HUDEP-2 (cell line): ENCODE measurements around the gene DENND1A.

ENCODE experiments used
- DNase-seq, 76 experiments: peaks; one replicate each; lab custom pipeline; 2025; ENCODE audit not compliant: unreplicated experiment in 76 of 76; lab: John Stamatoyannopoulos, UW

DENND1A gene

GRCh38 chr9:123368536-123369153, 561.3 kb downstream of the DENND1A start:
- no peak for DNase-seq

- DNase-seq: no peak
Observed at GRCh38 chr9:123368023-123368422, 561.9 kb downstream of the DENND1A start.

- no peak for DNase-seq
Observed at GRCh38 chr9:123365881-123366528, 563.9 kb downstream of the DENND1A start.

- DNase-seq: peak in 16 of 76 experiments; percentile 4 to 36 (median 14)
Observed at GRCh38 chr9:123365287-123365880, 564.5 kb downstream of the DENND1A start.

GRCh38 chr9:123364241-123364824, 565.6 kb downstream of the DENND1A start:
- no peak for DNase-seq

GRCh38 chr9:123362856-123363255, 567.1 kb downstream of the DENND1A start:
- no peak for DNase-seq

GRCh38 chr9:123361731-123362510, 568.0 kb downstream of the DENND1A start:
- no peak for DNase-seq

- no peak for DNase-seq
Observed at GRCh38 chr9:123361086-123361730, 568.7 kb downstream of the DENND1A start.

- DNase-seq: peak; percentile 58 to 98 (median 95)
Observed at GRCh38 chr9:123360161-123361085, 569.5 kb downstream of the DENND1A start.

GRCh38 chr9:123359546-123359945, 570.4 kb downstream of the DENND1A start:
- no peak for DNase-seq

- no peak for DNase-seq
Observed at GRCh38 chr9:123359106-123359505, 570.8 kb downstream of the DENND1A start.

GRCh38 chr9:123358181-123358905, 571.6 kb downstream of the DENND1A start:
- DNase-seq: no peak

- DNase-seq: no peak
Observed at GRCh38 chr9:123357743-123358059, 572.2 kb downstream of the DENND1A start.

GRCh38 chr9:123356851-123357742, 572.8 kb downstream of the DENND1A start:
- peak in 1 of 76 experiments; percentile 15 for DNase-seq

GRCh38 chr9:123355761-123356431, 574.0 kb downstream of the DENND1A start, which contains the start of gene CRB2:
TSS of gene CRB2 (plus strand) at chr9:123356197. CDS start at chr9:123356261, 64 bp downstream.
- DNase-seq: peak in 12 of 76 experiments; percentile 8 to 58 (median 24)

GRCh38 chr9:123354806-123355508, 575.0 kb downstream of the DENND1A start:
- DNase-seq: no peak
